ENCODE measurements around the gene REEP6.

Gene REEP6

GRCh38 chr19:1457892-1458291 is 33.1 kb upstream of the REEP6 start:
- Histone ChIP-seq H3K36me3 (ENCODE audit: low read depth) (no peaks in the 10 kb centered on the region), H3K27me3 (ENCODE audit: insufficient read depth, poor library complexity, severe bottlenecking) (peaks cover 29% of the 10 kb centered on the region)

GRCh38 chr19:1459479-1459878 is 31.5 kb upstream of the REEP6 start:
- DNase-seq (ENCODE audit: low spot score), result no peak
- Histone ChIP-seq H3K4me1 (ENCODE audit: insufficient read depth, poor library complexity, severe bottlenecking) (no peaks in the 10 kb centered on the region), H3K36me3 (ENCODE audit: low read depth) (no peaks in the 10 kb centered on the region), H3K9me3 (ENCODE audit: severe bottlenecking) (no peaks in the 10 kb centered on the region), H3K27me3 (ENCODE audit: insufficient read depth, poor library complexity, severe bottlenecking) (peaks cover 16% of the 10 kb centered on the region), H3K4me3 (ENCODE audit: severe bottlenecking) (no peak overlapping the region), H3K27ac (ENCODE audit: poor library complexity, severe bottlenecking) (no peak overlapping the region)
- no peak for ATAC-seq (ENCODE audit: low read depth)
- TF ChIP-seq CTCF (IDR thresholded peaks at IDR 0.05; ENCODE audit: poor library complexity, severe bottlenecking), result no peak

More at GRCh38 chr19:1457892-1458291, 33.1 kb upstream of the REEP6 start:
- DNase-seq (ENCODE audit: low spot score) (no peak), ATAC-seq (ENCODE audit: low read depth) (no peak)
- Histone ChIP-seq H3K4me1 (ENCODE audit: insufficient read depth, poor library complexity, severe bottlenecking) (no peaks in the 10 kb centered on the region), H3K27ac (ENCODE audit: poor library complexity, severe bottlenecking) (no peak overlapping the region), H3K9me3 (ENCODE audit: severe bottlenecking) (no peaks in the 10 kb centered on the region), H3K4me3 (ENCODE audit: severe bottlenecking) (no peak overlapping the region)
- no peak for TF ChIP-seq CTCF (IDR thresholded peaks at IDR 0.05; ENCODE audit: poor library complexity, severe bottlenecking)

GRCh38 chr19:1460033-1460995 is 30.7 kb upstream of the REEP6 start:
- Histone ChIP-seq H3K27ac (ENCODE audit: poor library complexity, severe bottlenecking) (no peak overlapping the region), H3K36me3 (ENCODE audit: low read depth) (no peaks in the 10 kb centered on the region), H3K4me3 (ENCODE audit: severe bottlenecking) (no peak overlapping the region), H3K9me3 (ENCODE audit: severe bottlenecking) (no peaks in the 10 kb centered on the region), H3K4me1 (ENCODE audit: insufficient read depth, poor library complexity, severe bottlenecking) (no peaks in the 10 kb centered on the region), H3K27me3 (ENCODE audit: insufficient read depth, poor library complexity, severe bottlenecking) (peaks cover 20% of the 10 kb centered on the region)
- no peak for TF ChIP-seq CTCF (IDR thresholded peaks at IDR 0.05; ENCODE audit: poor library complexity, severe bottlenecking)
- no peak for DNase-seq (ENCODE audit: low spot score)
- no peak for ATAC-seq (ENCODE audit: low read depth)

- no peak for TF ChIP-seq CTCF (IDR thresholded peaks at IDR 0.05; ENCODE audit: poor library complexity, severe bottlenecking)
- ATAC-seq (ENCODE audit: low read depth), result no peak
- no peaks in the 10 kb centered on the region for H3K9me3 ChIP-seq (ENCODE audit: severe bottlenecking)
- H3K27me3 ChIP-seq (ENCODE audit: insufficient read depth, poor library complexity, severe bottlenecking), result peaks cover 23% of the 10 kb centered on the region
- H3K36me3 ChIP-seq (ENCODE audit: low read depth), result no peaks in the 10 kb centered on the region
- no peak overlapping the region for H3K27ac ChIP-seq (ENCODE audit: poor library complexity, severe bottlenecking)
- no peak for DNase-seq (ENCODE audit: low spot score)
- no peaks in the 10 kb centered on the region for H3K4me1 ChIP-seq (ENCODE audit: insufficient read depth, poor library complexity, severe bottlenecking)
- H3K4me3 ChIP-seq (ENCODE audit: severe bottlenecking), result no peak overlapping the region
Measured at GRCh38 chr19:1461862-1462261, 29.1 kb upstream of the REEP6 start.

All from RWPE2 (cell line).